HG03460 (cell line): ENCODE measurements around the gene PCDHAC2.

Experiments used
- ATAC-seq: cut with Tn5 transposase; IDR thresholded peaks from one replicate; pipeline ENCODE4 v1.9.1; 2021; ENCODE audit not compliant: unreplicated experiment

PCDHAC2 gene

GRCh38 chr5:140982083-140982716 is 15.9 kb downstream of the PCDHAC2 start:
- ATAC-seq: no peak

GRCh38 chr5:140986117-140986521 is 19.8 kb downstream of the PCDHAC2 start:
- ATAC-seq: no peak

GRCh38 chr5:140988100-140988499 is 21.8 kb downstream of the PCDHAC2 start:
- no peak for ATAC-seq

- no peak for ATAC-seq
These were observed 22.3 kb downstream of the PCDHAC2 start for GRCh38 chr5:140988608-140989007.

- ATAC-seq: no peak
These were observed 23.2 kb downstream of the PCDHAC2 start for GRCh38 chr5:140989254-140990020.

- no peak for ATAC-seq
These were observed 26.6 kb downstream of the PCDHAC2 start for GRCh38 chr5:140992828-140993227.

- ATAC-seq: no peak
These were observed 29.8 kb downstream of the PCDHAC2 start for GRCh38 chr5:140996060-140996459.

- no peak for ATAC-seq
These were observed 32.7 kb downstream of the PCDHAC2 start for GRCh38 chr5:140998921-140999410.

GRCh38 chr5:141001446-141001843 is 35.2 kb downstream of the PCDHAC2 start:
- ATAC-seq: no peak

GRCh38 chr5:141001844-141002604 is 35.7 kb downstream of the PCDHAC2 start:
- no peak for ATAC-seq

- ATAC-seq: no peak
These were observed 36.3 kb downstream of the PCDHAC2 start for GRCh38 chr5:141002605-141002965.

- ATAC-seq: no peak
These were observed 36.8 kb downstream of the PCDHAC2 start for GRCh38 chr5:141003031-141003430.

GRCh38 chr5:141003791-141004611 is 37.7 kb downstream of the PCDHAC2 start:
- no peak for ATAC-seq

- ATAC-seq: no peak
These were observed 41.5 kb downstream of the PCDHAC2 start for GRCh38 chr5:141007791-141008190.

GRCh38 chr5:141010047-141010793 is 43.9 kb downstream of the PCDHAC2 start:
- no peak for ATAC-seq

- no peak for ATAC-seq
These were observed 51.7 kb downstream of the PCDHAC2 start for GRCh38 chr5:141017943-141018342.
